Type B pancreatic cell (in vitro differentiated cells): Measurements from ENCODE around the gene PPP2R2D. TPM values are rescaled to one million over a fixed set of nuclear protein-coding genes. Genes with fewer than 3 reads are reported as not detected.

Experiments
- DNase-seq: peaks from one replicate; pipeline ENCODE4 v3.0.0; 2021; ENCODE audit warnings: mixed read lengths; ENCODE audit not compliant: unreplicated experiment; ENCODE audit errors: extremely low spot score
- H3K27ac Mint-ChIP-seq: 2 replicates; pipeline ENCODE4 v1.8.0; 2021; ENCODE audit warnings: mild to moderate bottlenecking, mixed read lengths
- H3K27me3 Mint-ChIP-seq: 2 replicates; pipeline ENCODE4 v1.8.0; 2021; ENCODE audit warnings: mixed read lengths
- H3K36me3 Mint-ChIP-seq: 2 replicates; pipeline ENCODE4 v1.8.0; 2021; ENCODE audit warnings: mixed read lengths
- H3K4me1 Mint-ChIP-seq: one replicate; pipeline ENCODE4 v1.8.0; 2021; ENCODE audit warnings: mixed read lengths; ENCODE audit not compliant: unreplicated experiment
- H3K4me3 Mint-ChIP-seq: 2 replicates; pipeline ENCODE4 v1.8.0; 2021; ENCODE audit warnings: mild to moderate bottlenecking, mixed read lengths
- H3K9me3 Mint-ChIP-seq: 2 replicates; pipeline ENCODE4 v1.8.0; 2021; ENCODE audit warnings: mixed read lengths
- CTCF ChIP-seq: fragments of 200-600 bp; sonication (generic); conservative IDR thresholded peaks from 2 replicates; pipeline ENCODE4 v1.5.0; 2021; ENCODE audit warnings: antibody characterized with exemption, mild to moderate bottlenecking
- total RNA-seq: library from RNA; stranded (reverse); gene quantifications from 2 replicates; pipeline ENCODE4 v1.2.1, GENCODE V29; 2021; ENCODE audit warnings: low replicate concordance

Gene PPP2R2D
- total RNA-seq, 1 donor from 2014 or later = 38.1 TPM

DNA sequence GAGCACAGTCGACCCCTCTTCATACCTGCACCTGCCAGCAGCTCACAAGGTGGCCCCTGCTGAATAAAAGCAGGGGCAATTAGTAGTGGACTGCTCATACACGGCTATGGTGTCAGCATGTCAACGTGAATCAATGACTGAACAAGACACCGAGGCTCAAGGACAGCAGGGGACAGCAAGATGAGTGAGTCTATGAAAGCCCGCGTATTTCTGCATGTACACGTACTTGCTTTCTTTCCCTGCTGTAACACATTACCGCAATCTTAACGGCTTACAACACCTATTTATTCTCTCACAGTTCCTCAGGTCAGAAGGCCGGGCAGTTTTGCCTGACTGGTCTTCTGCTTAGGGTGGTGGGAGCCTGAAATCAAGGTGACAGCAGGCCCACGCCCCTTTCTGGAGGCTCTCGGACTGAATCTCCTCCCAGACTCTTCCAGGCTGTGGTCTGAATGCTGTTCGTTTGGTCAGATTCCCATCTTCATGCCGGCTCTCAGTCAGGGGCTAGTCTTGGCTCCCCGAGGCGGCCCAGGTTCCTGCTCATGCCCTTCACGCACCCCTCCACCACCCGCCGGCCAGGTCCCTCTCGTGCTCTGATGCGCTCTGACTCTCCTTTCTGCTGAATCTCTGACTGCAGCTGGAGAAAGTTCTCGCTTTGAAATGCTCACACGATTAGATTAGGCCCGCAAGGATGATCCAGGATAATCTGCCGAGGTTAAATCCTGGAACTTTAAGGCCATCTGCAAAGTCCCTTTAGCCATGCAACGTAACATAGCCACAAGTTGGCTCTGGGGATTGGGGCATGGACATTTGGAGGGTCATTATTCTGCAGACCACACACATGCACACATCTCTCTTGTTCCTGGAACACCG is 7.8 kb upstream of the PPP2R2D start:
- H3K27ac Mint-ChIP-seq = no peak overlapping the region
- no peaks in the 10 kb centered on the region for H3K9me3 Mint-ChIP-seq
- TF ChIP-seq CTCF = no peak
- H3K36me3 Mint-ChIP-seq = no peaks in the 10 kb centered on the region
- H3K27me3 Mint-ChIP-seq = peaks cover 28% of the 10 kb centered on the region
- H3K4me1 Mint-ChIP-seq = no peaks in the 10 kb centered on the region
- no peak for DNase-seq
- no peak overlapping the region for H3K4me3 Mint-ChIP-seq

- Mint-ChIP-seq H3K9me3 (no peaks in the 10 kb centered on the region), H3K27me3 (peaks cover 45% of the 10 kb centered on the region), H3K36me3 (no peaks in the 10 kb centered on the region), H3K4me3 (no peak overlapping the region), H3K4me1 (peaks cover 5% of the 10 kb centered on the region), H3K27ac (no peak overlapping the region)
- DNase-seq = no peak
- TF ChIP-seq CTCF = no peak
These were observed 5.7 kb upstream of the PPP2R2D start for GRCh38 chr10:131895116-131895515.

- Mint-ChIP-seq H3K27me3 (peaks cover 45% of the 10 kb centered on the region), H3K36me3 (no peaks in the 10 kb centered on the region), H3K27ac (no peak overlapping the region), H3K4me3 (no peak overlapping the region), H3K9me3 (no peaks in the 10 kb centered on the region), H3K4me1 (peaks cover 5% of the 10 kb centered on the region)
- DNase-seq = no peak
- TF ChIP-seq CTCF = no peak
These were observed 4.4 kb upstream of the PPP2R2D start for GRCh38 chr10:131896403-131896802.

- Mint-ChIP-seq H3K27me3 (peaks cover 37% of the 10 kb centered on the region), H3K9me3 (no peaks in the 10 kb centered on the region), H3K4me3 (no peak overlapping the region), H3K4me1 (peaks cover 12% of the 10 kb centered on the region), H3K36me3 (peaks cover 5% of the 10 kb centered on the region), H3K27ac (no peak overlapping the region)
- no peak for TF ChIP-seq CTCF
- no peak for DNase-seq
These were observed 3.4 kb upstream of the PPP2R2D start for GRCh38 chr10:131897297-131897899.

- no peak for DNase-seq
- Mint-ChIP-seq H3K36me3 (peaks cover 5% of the 10 kb centered on the region), H3K4me3 (no peak overlapping the region), H3K27me3 (peaks cover 32% of the 10 kb centered on the region), H3K9me3 (no peaks in the 10 kb centered on the region), H3K4me1 (peaks cover 14% of the 10 kb centered on the region), H3K27ac (no peak overlapping the region)
- TF ChIP-seq CTCF = no peak
These were observed 2.7 kb upstream of the PPP2R2D start for GRCh38 chr10:131898061-131898460.
